Bronchial epithelial cell (primary cell): ENCODE measurements around the gene MYL4. TPM values are rescaled to one million over a fixed set of nuclear protein-coding genes. Genes with fewer than 3 reads are reported as not detected.

Experiments
- DNase-seq: peaks from one replicate; pipeline ENCODE4 v3.0.0-alpha.2; 2010; ENCODE audit warnings: low read depth
- FAIRE-seq: peaks from 2 replicates; lab custom pipeline; 2011; peaks lifted over from hg19 to GRCh38; lab: Jason Lieb, UNC
- H3K27me3 ChIP-seq: 2 replicates; pipeline ENCODE4 v1.5.1; 2011; ENCODE audit warnings: low read length; ENCODE audit not compliant: control insufficient read depth, insufficient read depth
- H3K36me3 ChIP-seq: 2 replicates; pipeline ENCODE4 v1.5.1; 2011; ENCODE audit warnings: low read length; ENCODE audit not compliant: control insufficient read depth, insufficient read depth
- H3K4me3 ChIP-seq: 2 replicates; pipeline ENCODE4 v1.5.1; 2011; ENCODE audit warnings: mild to moderate bottlenecking, low read depth, low read length, control low read depth
- CTCF ChIP-seq: IDR thresholded peaks from 2 replicates; pipeline ENCODE4 v1.5.1; 2011; ENCODE audit warnings: mild to moderate bottlenecking, moderate library complexity, low read length, control low read depth, inconsistent platforms; ENCODE audit not compliant: insufficient read depth, severe bottlenecking
- total RNA-seq: library from RNA; depleted of rRNA; stranded (reverse); fragments of >200 nt; gene quantifications from 2 replicates; pipeline ENCODE4 v1.2.1, GENCODE V29; 2014

Gene MYL4
- total RNA-seq, 1 donor from 2014 or later: not detected

GRCh38 chr17:47243737-47244598, 34.8 kb downstream of the MYL4 start:
- no peaks in the 10 kb centered on the region for H3K36me3 ChIP-seq
- no peak for DNase-seq
- no peak overlapping the region for H3K4me3 ChIP-seq
- H3K27me3 ChIP-seq: peaks cover 1% of the 10 kb centered on the region
- no peak for FAIRE-seq
- no peak for TF ChIP-seq CTCF

- H3K36me3 ChIP-seq: no peaks in the 10 kb centered on the region
- no peak for TF ChIP-seq CTCF
- no peak for DNase-seq
- H3K4me3 ChIP-seq: no peak overlapping the region
- no peak for FAIRE-seq
- peaks cover 1% of the 10 kb centered on the region for H3K27me3 ChIP-seq
These were observed 35.5 kb downstream of the MYL4 start for GRCh38 chr17:47244697-47245096.

- no peak for DNase-seq
- H3K4me3 ChIP-seq: no peak overlapping the region
- no peak for FAIRE-seq
- no peaks in the 10 kb centered on the region for H3K36me3 ChIP-seq
- no peak for TF ChIP-seq CTCF
- peaks cover 1% of the 10 kb centered on the region for H3K27me3 ChIP-seq
These were observed 37.0 kb downstream of the MYL4 start for GRCh38 chr17:47246120-47246519.

- no peak for FAIRE-seq
- Histone ChIP-seq H3K36me3 (no peaks in the 10 kb centered on the region), H3K4me3 (no peak overlapping the region), H3K27me3 (peaks cover 2% of the 10 kb centered on the region)
- DNase-seq: no peak
- no peak for TF ChIP-seq CTCF
These were observed 41.7 kb downstream of the MYL4 start for GRCh38 chr17:47250855-47251254.

GRCh38 chr17:47251421-47251940, 42.3 kb downstream of the MYL4 start:
- no peak for FAIRE-seq
- no peak for TF ChIP-seq CTCF
- Histone ChIP-seq H3K36me3 (no peaks in the 10 kb centered on the region), H3K4me3 (no peak overlapping the region), H3K27me3 (peaks cover 2% of the 10 kb centered on the region)
- DNase-seq: no peak
